Esophagus muscularis mucosa (tissue), 4 donors: ENCODE measurements around the gene HOXA2.

Experiments used
- EP300 ChIP-seq: sonication (generic); formaldehyde crosslinking; IDR thresholded peaks from one replicate; pipeline ENCODE4 v1.6.1; 2017; ENCODE audit warnings: antibody characterized with exemption
- POLR2A ChIP-seq: fragments of 450-650 bp; IDR thresholded peaks from one replicate; pipeline ENCODE4 v1.6.1; 2017; ENCODE audit warnings: antibody characterized with exemption, moderate library complexity, mild to moderate bottlenecking, low read depth
- TF ChIP-seq, protein P1 (sequence below), 3 experiments: fragments of 200-600 bp in 2 of 3; fragments of 450-650 bp in 1 of 3; sonication (generic) in 2 of 3; IDR thresholded peaks; one replicate each; pipeline ENCODE4 v1.5.1; 2017 to 2019; ENCODE audit warnings: antibody characterized with exemption in 3 of 3, mild to moderate bottlenecking in 2 of 3, moderate library complexity in 1 of 3

DNA sequence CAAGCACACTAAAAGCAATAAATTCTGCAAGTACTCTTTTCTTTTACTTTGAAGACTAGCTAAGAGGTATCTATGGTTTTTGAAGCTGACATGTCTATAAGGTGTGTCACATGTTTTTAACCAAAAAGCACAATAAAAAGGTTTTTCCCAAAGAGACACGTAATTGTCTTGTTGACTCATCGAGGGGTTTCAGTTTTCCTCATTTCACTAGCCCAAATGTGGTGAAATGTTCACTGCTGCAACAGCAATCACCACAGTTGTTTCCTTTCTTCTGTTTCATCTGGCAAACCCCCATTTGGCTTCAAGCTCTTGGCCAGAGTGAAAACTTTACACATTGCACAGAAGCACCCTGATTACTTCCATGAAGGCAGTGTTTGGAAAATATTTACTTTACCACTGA lies 31.9 kb upstream of the HOXA2 start:
- TF ChIP-seq, protein P1, sequence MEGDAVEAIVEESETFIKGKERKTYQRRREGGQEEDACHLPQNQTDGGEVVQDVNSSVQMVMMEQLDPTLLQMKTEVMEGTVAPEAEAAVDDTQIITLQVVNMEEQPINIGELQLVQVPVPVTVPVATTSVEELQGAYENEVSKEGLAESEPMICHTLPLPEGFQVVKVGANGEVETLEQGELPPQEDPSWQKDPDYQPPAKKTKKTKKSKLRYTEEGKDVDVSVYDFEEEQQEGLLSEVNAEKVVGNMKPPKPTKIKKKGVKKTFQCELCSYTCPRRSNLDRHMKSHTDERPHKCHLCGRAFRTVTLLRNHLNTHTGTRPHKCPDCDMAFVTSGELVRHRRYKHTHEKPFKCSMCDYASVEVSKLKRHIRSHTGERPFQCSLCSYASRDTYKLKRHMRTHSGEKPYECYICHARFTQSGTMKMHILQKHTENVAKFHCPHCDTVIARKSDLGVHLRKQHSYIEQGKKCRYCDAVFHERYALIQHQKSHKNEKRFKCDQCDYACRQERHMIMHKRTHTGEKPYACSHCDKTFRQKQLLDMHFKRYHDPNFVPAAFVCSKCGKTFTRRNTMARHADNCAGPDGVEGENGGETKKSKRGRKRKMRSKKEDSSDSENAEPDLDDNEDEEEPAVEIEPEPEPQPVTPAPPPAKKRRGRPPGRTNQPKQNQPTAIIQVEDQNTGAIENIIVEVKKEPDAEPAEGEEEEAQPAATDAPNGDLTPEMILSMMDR (IDR thresholded peaks at IDR 0.05): no peak
- no peak for TF ChIP-seq EP300
- TF ChIP-seq POLR2A: no peak
